Smooth muscle cell (in vitro differentiated cells): ENCODE measurements around the gene MYL3. TPM values are rescaled to one million over a fixed set of nuclear protein-coding genes. Genes with fewer than 3 reads are reported as not detected.

Source experiments
- DNase-seq: peaks from one replicate; lab custom pipeline; 2025; ENCODE audit not compliant: unreplicated experiment; lab: John Stamatoyannopoulos, UW
- H2AFZ ChIP-seq: fragments of 200-600 bp; sonication (generic); 2 replicates; pipeline ENCODE4 v1.6.0; 2016; ENCODE audit warnings: antibody characterized with exemption, low read depth, mild to moderate bottlenecking
- H3F3A ChIP-seq: fragments of 200-600 bp; sonication (generic); 2 replicates; pipeline ENCODE4 v1.6.0; 2017; ENCODE audit warnings: antibody characterized with exemption, low read depth
- H3K27ac ChIP-seq: fragments of 200-600 bp; sonication (generic); 2 replicates; pipeline ENCODE4 v1.5.1; 2016; ENCODE audit warnings: low read depth, mild to moderate bottlenecking
- H3K27me3 ChIP-seq: fragments of 200-600 bp; sonication (generic); 2 replicates; pipeline ENCODE4 v1.6.1; 2016; ENCODE audit warnings: low read depth, mild to moderate bottlenecking
- H3K36me3 ChIP-seq: fragments of 200-600 bp; sonication (generic); 2 replicates; pipeline ENCODE4 v1.5.1; 2016; ENCODE audit warnings: low read depth
- H3K4me1 ChIP-seq: fragments of 200-600 bp; sonication (generic); 2 replicates; pipeline ENCODE4 v1.5.1; 2016; ENCODE audit warnings: low read depth
- H3K4me2 ChIP-seq: fragments of 200-600 bp; sonication (generic); 2 replicates; pipeline ENCODE4 v1.6.0; 2016; ENCODE audit warnings: mild to moderate bottlenecking
- H3K4me3 ChIP-seq: fragments of 200-600 bp; sonication (generic); 2 replicates; pipeline ENCODE4 v1.5.1; 2016; ENCODE audit warnings: mild to moderate bottlenecking
- H3K79me2 ChIP-seq: fragments of 200-600 bp; sonication (generic); 2 replicates; pipeline ENCODE4 v1.6.0; 2016; ENCODE audit warnings: low read depth, mild to moderate bottlenecking
- H3K9ac ChIP-seq: fragments of 200-600 bp; sonication (generic); 2 replicates; pipeline ENCODE4 v1.6.0; 2016; ENCODE audit warnings: low read depth
- H3K9me3 ChIP-seq: fragments of 200-600 bp; sonication (generic); replicated peaks from 2 replicates; pipeline ENCODE4 v1.5.1; 2016; ENCODE audit warnings: low read depth
- H4K20me1 ChIP-seq: fragments of 200-600 bp; sonication (generic); 2 replicates; pipeline ENCODE4 v1.6.0; 2016; ENCODE audit warnings: low read depth
- WGBS: methylation state at CpG from one replicate; pipeline ENCODE4 v1.1.7; 2016; ENCODE audit warnings: low lambda C conversion rate; 5-methylcytosine and 5-hydroxymethylcytosine counted together
- polyA plus RNA-seq: library from polyadenylated mRNA; unstranded; fragments of >200 nt; fragmentation: Nextera tagmentation; extraction: Ambion mirVana; gene quantifications from 2 replicates; pipeline ENCODE4 v1.2.1, GENCODE V29; 2016
- total RNA-seq: library from RNA; depleted of rRNA; stranded (reverse); fragments of >200 nt; gene quantifications from 2 replicates; pipeline ENCODE4 v1.2.3, GENCODE V29; 2014
- TF ChIP-seq, protein P1 (sequence below): fragments of 200-600 bp; sonication (generic); IDR thresholded peaks from 2 replicates; pipeline ENCODE4 v1.5.1; 2017; ENCODE audit warnings: borderline replicate concordance, mild to moderate bottlenecking, antibody characterized with exemption; ENCODE audit not compliant: insufficient read depth, poor library complexity, severe bottlenecking

The MYL3 gene
- total and polyA plus RNA-seq, 2 experiments from 2014 or later = 8.4 to 25.6 TPM

DNA sequence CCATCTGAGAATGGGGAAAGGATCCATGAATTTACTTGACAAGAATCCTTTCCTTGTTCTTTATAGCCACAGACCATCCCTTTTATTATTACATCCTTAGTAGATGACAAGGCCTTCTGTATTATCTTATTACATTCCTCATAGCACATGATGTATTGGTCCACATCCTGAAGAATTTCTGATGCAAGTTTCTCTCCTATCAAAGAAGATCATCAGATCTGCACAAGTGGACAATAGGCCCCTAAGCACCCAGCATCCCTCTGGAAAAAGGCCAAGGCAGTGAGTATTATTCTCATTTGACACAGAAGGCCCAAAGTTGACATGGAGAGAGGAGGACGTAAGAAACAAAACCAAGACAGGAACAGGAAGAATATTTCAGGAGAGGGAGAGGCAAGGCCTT is 31.4 kb downstream of the MYL3 start:
- Histone ChIP-seq H3K79me2 (no peaks in the 10 kb centered on the region), H3F3A (no peaks in the 10 kb centered on the region), H3K4me2 (no peak overlapping the region), H3K36me3 (no peaks in the 10 kb centered on the region), H3K4me3 (no peak overlapping the region), H3K9ac (no peak overlapping the region), H4K20me1 (no peaks in the 10 kb centered on the region), H3K9me3 (no peaks in the 10 kb centered on the region), H3K27ac (no peak overlapping the region), H3K27me3 (no peaks in the 10 kb centered on the region), H2AFZ (no peak overlapping the region), H3K4me1 (no peaks in the 10 kb centered on the region)
- TF ChIP-seq, protein P1, sequence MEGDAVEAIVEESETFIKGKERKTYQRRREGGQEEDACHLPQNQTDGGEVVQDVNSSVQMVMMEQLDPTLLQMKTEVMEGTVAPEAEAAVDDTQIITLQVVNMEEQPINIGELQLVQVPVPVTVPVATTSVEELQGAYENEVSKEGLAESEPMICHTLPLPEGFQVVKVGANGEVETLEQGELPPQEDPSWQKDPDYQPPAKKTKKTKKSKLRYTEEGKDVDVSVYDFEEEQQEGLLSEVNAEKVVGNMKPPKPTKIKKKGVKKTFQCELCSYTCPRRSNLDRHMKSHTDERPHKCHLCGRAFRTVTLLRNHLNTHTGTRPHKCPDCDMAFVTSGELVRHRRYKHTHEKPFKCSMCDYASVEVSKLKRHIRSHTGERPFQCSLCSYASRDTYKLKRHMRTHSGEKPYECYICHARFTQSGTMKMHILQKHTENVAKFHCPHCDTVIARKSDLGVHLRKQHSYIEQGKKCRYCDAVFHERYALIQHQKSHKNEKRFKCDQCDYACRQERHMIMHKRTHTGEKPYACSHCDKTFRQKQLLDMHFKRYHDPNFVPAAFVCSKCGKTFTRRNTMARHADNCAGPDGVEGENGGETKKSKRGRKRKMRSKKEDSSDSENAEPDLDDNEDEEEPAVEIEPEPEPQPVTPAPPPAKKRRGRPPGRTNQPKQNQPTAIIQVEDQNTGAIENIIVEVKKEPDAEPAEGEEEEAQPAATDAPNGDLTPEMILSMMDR = no peak
- WGBS = 90% methylated on average over 1 of the region's 1 CpG
- no peak for DNase-seq

DNA sequence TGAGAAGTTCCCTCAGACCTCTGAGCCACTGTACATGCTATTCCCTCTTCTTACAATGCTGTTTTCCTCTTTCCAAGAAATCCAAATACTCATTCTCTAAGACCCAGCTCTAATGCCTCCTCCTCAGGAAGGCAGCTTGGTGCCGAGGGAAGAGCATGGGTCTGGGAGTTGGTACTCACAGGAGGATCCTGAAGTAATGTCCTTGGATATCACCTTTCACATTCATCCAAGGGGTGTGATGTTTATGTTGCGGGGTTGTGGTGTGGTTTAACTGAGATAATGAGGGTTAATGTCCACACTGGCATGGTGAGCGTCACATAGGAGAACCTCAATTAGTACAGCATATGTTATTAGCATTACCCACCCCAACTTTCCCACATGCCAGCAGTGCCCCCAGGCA is 31.9 kb downstream of the MYL3 start:
- Histone ChIP-seq H3K27me3 (no peaks in the 10 kb centered on the region), H3K27ac (no peak overlapping the region), H3K4me2 (no peak overlapping the region), H3K79me2 (no peaks in the 10 kb centered on the region), H3K9me3 (no peaks in the 10 kb centered on the region), H3K4me1 (no peaks in the 10 kb centered on the region), H3K4me3 (no peak overlapping the region), H2AFZ (no peak overlapping the region), H3K9ac (no peak overlapping the region), H3K36me3 (no peaks in the 10 kb centered on the region), H4K20me1 (no peaks in the 10 kb centered on the region), H3F3A (no peaks in the 10 kb centered on the region)
- TF ChIP-seq, protein P1 = no peak
- WGBS = 86% methylated on average over 3 of the region's 3 CpGs
- no peak for DNase-seq

DNA sequence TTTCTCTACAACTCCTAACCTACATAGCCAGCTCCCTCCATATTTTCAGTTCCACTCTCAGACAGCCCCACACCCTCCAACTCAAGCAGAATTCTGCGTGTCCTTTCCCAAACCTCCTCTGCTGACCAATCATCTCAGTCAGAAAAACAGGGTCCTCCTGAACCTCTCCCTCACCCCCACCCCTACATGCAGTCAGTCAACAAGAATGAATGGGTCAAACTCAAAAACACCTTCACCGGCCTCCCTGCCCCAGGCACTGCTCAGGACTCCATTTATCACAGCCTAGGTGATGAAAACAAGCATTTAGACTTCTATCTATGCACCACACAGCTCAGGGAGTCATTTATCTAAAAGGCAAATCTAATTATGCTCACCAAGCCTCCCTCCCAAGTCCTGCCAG is 32.4 kb downstream of the MYL3 start:
- no peak overlapping the region for H3K27ac ChIP-seq
- H3F3A ChIP-seq = no peaks in the 10 kb centered on the region
- no peak overlapping the region for H3K4me3 ChIP-seq
- H3K4me2 ChIP-seq = no peak overlapping the region
- TF ChIP-seq, protein P1 = no peak
- H3K36me3 ChIP-seq = no peaks in the 10 kb centered on the region
- WGBS = 79% methylated on average over 2 of the region's 2 CpGs
- H3K79me2 ChIP-seq = no peaks in the 10 kb centered on the region
- no peak for DNase-seq
- H3K4me1 ChIP-seq = no peaks in the 10 kb centered on the region
- no peaks in the 10 kb centered on the region for H4K20me1 ChIP-seq
- no peaks in the 10 kb centered on the region for H3K9me3 ChIP-seq
- H3K27me3 ChIP-seq = no peaks in the 10 kb centered on the region
- no peak overlapping the region for H3K9ac ChIP-seq
- H2AFZ ChIP-seq = no peak overlapping the region

DNA sequence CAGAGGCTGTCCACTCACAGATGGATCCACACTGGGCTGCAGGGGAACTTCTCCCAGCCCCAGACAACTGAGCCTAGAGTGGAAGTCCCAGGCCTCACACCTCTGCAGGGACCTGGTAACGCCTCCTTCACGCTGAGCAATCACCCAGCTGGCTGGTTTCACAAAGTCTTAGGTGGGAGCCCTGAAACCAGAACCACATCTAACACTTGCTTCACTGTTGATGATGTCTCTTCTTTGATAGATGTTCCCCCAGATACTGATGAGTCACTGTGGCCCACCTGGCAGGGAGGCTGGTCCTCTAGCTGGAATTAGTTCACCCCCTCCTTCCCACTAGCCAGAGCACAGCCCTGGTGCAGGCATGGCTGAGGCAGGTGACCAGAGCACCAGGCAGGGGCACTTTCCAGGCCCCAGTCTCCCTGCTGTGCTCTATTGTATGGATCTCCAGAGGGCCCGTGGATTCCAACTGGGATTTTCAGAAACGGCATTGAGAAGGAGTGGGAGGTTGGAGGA is 33.5 kb downstream of the MYL3 start:
- no peaks in the 10 kb centered on the region for H3F3A ChIP-seq
- whole genome bisulfite sequencing = 89% methylated on average over 4 of the region's 4 CpGs
- H3K79me2 ChIP-seq = no peaks in the 10 kb centered on the region

More for the DNA sequence above, 33.5 kb downstream of the MYL3 start:
- Histone ChIP-seq H4K20me1 (no peaks in the 10 kb centered on the region), H3K27ac (no peak overlapping the region), H2AFZ (no peak overlapping the region), H3K9ac (no peak overlapping the region), H3K4me3 (no peak overlapping the region), H3K36me3 (no peaks in the 10 kb centered on the region), H3K9me3 (no peaks in the 10 kb centered on the region), H3K4me2 (no peak overlapping the region), H3K27me3 (no peaks in the 10 kb centered on the region), H3K4me1 (peaks cover 2% of the 10 kb centered on the region)
- no peak for DNase-seq
- TF ChIP-seq, protein P1 = no peak
